ENCODE results near the gene DSP.

Gene DSP

DNA sequence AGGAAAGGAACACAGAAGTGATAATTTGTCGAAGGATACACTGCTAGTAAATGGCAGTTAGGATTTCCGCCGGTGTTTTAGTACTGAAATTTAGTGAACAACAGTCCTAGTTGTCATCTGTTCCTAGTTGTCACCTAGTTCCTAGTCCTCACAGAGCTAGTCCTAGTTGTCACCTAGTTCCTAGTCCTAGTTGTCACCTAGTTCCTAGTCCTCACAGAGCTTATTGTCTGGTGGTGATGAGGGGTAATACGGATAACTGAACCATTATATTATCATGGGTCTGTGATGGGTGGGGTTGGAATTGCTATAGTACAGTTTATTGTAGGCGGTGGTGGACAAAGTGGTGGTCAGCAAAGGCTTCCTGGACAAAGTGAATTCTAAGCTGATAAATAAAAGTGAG is 50.3 kb downstream of the DSP start:
- intact Hi-C loops (cut with DNase I; ENCODE audit: low total_unique reads), result no loop called here
- H3K36me3 ChIP-seq, result peaks cover 23 to 29% (median 26%) of the 10 kb centered on the region in 3 donors
- no peaks in the 10 kb centered on the region for H3K27me3 ChIP-seq
- H3K4me1 ChIP-seq, result peaks cover 0 to 31% (median 16%) of the 10 kb centered on the region in 4 donors
- DNase-seq, result no peak
- no peaks in the 10 kb centered on the region for H3K9me3 ChIP-seq
- no peak overlapping the region for H3K4me3 ChIP-seq
- TF ChIP-seq, protein P1, sequence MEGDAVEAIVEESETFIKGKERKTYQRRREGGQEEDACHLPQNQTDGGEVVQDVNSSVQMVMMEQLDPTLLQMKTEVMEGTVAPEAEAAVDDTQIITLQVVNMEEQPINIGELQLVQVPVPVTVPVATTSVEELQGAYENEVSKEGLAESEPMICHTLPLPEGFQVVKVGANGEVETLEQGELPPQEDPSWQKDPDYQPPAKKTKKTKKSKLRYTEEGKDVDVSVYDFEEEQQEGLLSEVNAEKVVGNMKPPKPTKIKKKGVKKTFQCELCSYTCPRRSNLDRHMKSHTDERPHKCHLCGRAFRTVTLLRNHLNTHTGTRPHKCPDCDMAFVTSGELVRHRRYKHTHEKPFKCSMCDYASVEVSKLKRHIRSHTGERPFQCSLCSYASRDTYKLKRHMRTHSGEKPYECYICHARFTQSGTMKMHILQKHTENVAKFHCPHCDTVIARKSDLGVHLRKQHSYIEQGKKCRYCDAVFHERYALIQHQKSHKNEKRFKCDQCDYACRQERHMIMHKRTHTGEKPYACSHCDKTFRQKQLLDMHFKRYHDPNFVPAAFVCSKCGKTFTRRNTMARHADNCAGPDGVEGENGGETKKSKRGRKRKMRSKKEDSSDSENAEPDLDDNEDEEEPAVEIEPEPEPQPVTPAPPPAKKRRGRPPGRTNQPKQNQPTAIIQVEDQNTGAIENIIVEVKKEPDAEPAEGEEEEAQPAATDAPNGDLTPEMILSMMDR (IDR thresholded peaks at IDR 0.05), result no peak
- no peak overlapping the region for H3K27ac ChIP-seq

DNA sequence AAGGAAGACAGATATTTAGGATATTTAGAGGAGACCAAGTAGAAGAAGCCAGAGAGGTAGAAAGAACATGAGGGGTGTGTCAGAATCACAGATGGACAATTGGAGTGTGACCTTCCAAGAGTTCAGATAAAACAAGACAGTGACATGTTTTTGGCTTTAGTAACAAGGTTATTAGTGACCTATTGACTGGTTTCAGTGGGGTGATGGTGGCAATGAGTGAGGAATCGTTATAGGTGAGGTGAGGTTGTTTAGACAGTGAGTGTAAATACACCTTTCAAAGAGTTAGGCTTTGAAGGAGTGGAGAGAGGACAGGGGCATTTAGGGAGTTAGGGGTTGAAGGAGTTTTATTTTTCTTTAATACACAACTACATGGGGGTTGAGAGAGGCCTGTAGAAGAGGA is 51.8 kb downstream of the DSP start:
- TF ChIP-seq, protein P1 (IDR thresholded peaks at IDR 0.05), result no peak
- H3K4me1 ChIP-seq, result peaks cover 0 to 31% (median 16%) of the 10 kb centered on the region in 4 donors
- no peak overlapping the region for H3K4me3 ChIP-seq
- DNase-seq, result no peak
- peaks cover 28 to 35% (median 32%) of the 10 kb centered on the region in 3 donors for H3K36me3 ChIP-seq
- intact Hi-C loops (cut with DNase I; ENCODE audit: low total_unique reads), result no loop called here
- no peak overlapping the region for H3K27ac ChIP-seq
- no peaks in the 10 kb centered on the region for H3K27me3 ChIP-seq
- no peaks in the 10 kb centered on the region for H3K9me3 ChIP-seq

DNA sequence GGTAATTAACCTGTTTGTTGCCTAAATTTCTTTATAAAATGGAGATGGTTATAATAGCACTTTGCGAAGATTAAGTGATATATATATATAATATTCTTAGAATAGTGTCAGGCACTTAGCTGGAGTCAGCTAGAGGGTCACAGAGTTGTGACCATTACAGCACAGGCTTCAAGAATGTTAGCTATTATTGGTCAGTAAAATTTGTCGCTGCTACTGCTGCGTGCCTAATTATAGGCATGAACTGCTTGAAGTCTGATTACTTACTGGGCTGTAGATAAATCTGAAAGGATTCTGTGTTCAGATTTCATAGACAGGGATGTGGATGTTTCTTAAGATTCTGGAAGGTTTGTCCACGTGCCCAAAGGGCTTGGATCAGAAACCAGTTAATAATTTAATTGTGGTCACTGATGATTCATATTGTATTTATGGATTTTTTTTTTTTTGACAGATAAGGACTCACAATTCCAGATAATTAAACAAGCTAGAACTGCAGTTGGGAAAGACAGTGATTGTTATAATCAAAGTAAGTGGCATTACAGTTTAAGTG is 53.2 kb downstream of the DSP start:
- Histone ChIP-seq H3K27ac (no peak overlapping the region), H3K4me3 (no peak overlapping the region)
- TF ChIP-seq, protein P1 (IDR thresholded peaks at IDR 0.05), result no peak

DNA sequence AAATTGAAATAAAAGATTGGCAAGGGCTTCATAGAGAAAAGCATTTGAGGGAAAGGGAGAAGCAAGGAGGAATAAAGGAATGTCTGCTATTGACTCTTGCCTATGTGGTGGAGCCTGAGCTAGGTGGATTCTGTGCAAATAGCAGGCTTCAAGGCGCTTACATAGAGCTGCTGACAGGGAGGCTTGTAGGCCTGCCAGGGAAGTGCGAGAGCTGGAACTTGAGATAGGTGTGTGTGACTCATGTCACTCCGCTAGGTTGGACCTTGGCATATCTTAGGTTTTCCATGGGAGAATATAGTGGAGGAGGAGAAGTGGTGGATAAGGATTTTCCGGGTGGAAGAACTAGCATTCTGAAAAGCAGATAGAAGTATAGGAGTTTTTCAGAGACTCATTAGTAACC is 62.5 kb downstream of the DSP start:
- Histone ChIP-seq H3K9me3 (no peaks in the 10 kb centered on the region), H3K27me3 (no peaks in the 10 kb centered on the region), H3K36me3 (peaks cover 67 to 81% (median 75%) of the 10 kb centered on the region in 3 donors), H3K4me1 (no peaks in the 10 kb centered on the region), H3K27ac (no peak overlapping the region), H3K4me3 (no peak overlapping the region)
- no peak for DNase-seq
- TF ChIP-seq, protein P1 (IDR thresholded peaks at IDR 0.05), result no peak
- intact Hi-C loops (cut with DNase I; ENCODE audit: low total_unique reads), result no loop called here

More for the DNA sequence above, 53.2 kb downstream of the DSP start:
- no peaks in the 10 kb centered on the region for H3K9me3 ChIP-seq
- H3K4me1 ChIP-seq, result peaks cover 0 to 21% (median 13%) of the 10 kb centered on the region in 4 donors
- peaks cover 28 to 37% (median 32%) of the 10 kb centered on the region in 3 donors for H3K36me3 ChIP-seq
- intact Hi-C loops (cut with DNase I; ENCODE audit: low total_unique reads), result no loop called here
- DNase-seq, result no peak
- no peaks in the 10 kb centered on the region for H3K27me3 ChIP-seq

DNA sequence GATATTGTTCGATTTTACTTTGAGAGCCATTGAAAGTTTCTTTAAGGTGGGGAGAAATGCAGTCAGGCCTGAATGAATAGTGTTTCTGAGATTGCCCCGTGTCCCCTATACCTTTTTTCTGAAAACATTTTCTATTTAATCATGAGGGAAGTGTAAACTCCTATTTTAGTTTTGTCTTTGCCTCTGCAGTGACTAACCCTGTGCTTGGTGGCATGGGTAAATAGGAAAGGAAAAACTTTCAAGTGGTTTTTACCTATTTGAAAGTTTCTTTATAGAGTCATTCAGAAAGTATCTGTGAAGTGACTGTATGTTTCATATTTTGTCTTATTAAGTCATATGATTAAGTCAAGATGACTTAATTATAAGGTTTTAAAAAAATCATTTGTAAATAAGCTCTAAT is 63.0 kb downstream of the DSP start:
- H3K27ac ChIP-seq, result no peak overlapping the region
- no peak for DNase-seq
- TF ChIP-seq, protein P1 (IDR thresholded peaks at IDR 0.05), result no peak

More for the DNA sequence above, 63.0 kb downstream of the DSP start:
- Histone ChIP-seq H3K9me3 (no peaks in the 10 kb centered on the region), H3K36me3 (peaks cover 67 to 86% (median 80%) of the 10 kb centered on the region in 3 donors), H3K4me3 (no peak overlapping the region), H3K4me1 (no peaks in the 10 kb centered on the region), H3K27me3 (no peaks in the 10 kb centered on the region)
- intact Hi-C loops (cut with DNase I; ENCODE audit: low total_unique reads), result no loop called here
